ENCODE measurements around the gene SORCS2. TPM values are rescaled to one million over a fixed set of nuclear protein-coding genes. Genes with fewer than 3 reads are reported as not detected.

Gene SORCS2
- total RNA-seq, 1 experiment from 2014 or later = 0.05 TPM

DNA sequence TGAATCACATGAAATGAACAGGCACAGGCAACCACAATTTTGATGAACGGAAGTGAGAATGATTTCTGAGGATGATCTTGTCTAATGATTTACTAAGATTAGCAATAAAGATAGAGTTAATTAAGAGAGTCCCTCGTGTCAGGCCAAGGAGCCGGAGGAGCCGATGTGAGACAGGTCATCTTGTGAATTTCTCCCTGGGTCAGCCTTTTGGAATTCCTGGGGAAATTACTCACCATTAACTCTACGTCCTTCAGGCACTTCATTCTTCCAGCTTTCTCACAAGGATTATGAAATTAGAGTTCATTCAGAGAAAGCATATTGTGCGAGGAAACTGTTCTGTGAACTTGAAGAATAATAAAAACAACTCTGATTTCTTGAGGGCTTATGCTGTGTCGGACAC, 155.6 kb downstream of the SORCS2 start:
- H3K4me1 ChIP-seq (replicated peaks) = no peaks in the 10 kb centered on the region
- no peak for DNase-seq (ENCODE audit: low read depth in 1 of 2, low spot score in 2 of 2)
- H3K9me3 ChIP-seq (replicated peaks) = no peaks in the 10 kb centered on the region
- H3K36me3 ChIP-seq = no peaks in the 10 kb centered on the region
- no peaks in the 10 kb centered on the region for H3K27me3 ChIP-seq (replicated peaks)
- no peak overlapping the region for H3K4me3 ChIP-seq
- H3K27ac ChIP-seq = no peak overlapping the region

- H3K9me3 ChIP-seq (replicated peaks) = no peaks in the 10 kb centered on the region
- DNase-seq (ENCODE audit: low read depth in 1 of 2, low spot score in 2 of 2) = no peak
- no peak overlapping the region for H3K4me3 ChIP-seq
- no peak overlapping the region for H3K27ac ChIP-seq
- H3K4me1 ChIP-seq (replicated peaks) = no peaks in the 10 kb centered on the region
- H3K27me3 ChIP-seq (replicated peaks) = no peaks in the 10 kb centered on the region
- H3K36me3 ChIP-seq = no peaks in the 10 kb centered on the region
Measured at GRCh38 chr4:7348946-7349900, 156.9 kb downstream of the SORCS2 start.

DNA sequence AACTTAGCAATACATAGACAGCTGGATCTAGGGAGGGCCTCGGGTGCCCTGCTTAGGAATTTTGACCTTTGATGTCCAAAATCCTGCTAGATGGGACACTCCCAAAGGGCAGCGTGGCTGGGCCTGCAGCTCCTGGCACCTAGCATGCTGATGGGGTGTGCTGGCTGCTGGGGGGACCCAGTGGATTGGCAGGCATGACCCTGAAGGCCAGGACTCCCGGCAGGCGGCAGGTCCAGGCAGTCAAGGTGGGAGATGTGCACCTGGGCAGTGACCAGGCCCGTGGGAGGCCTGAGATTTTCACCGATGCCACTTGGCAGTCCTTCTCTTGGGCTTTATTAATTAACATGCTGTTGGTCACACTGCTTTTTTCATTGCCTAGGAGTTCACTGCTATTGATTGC, 158.1 kb downstream of the SORCS2 start:
- no peaks in the 10 kb centered on the region for H3K27me3 ChIP-seq (replicated peaks)
- H3K9me3 ChIP-seq (replicated peaks) = no peaks in the 10 kb centered on the region
- no peak for DNase-seq (ENCODE audit: low read depth in 1 of 2, low spot score in 2 of 2)
- no peaks in the 10 kb centered on the region for H3K36me3 ChIP-seq
- H3K4me1 ChIP-seq (replicated peaks) = no peaks in the 10 kb centered on the region
- no peak overlapping the region for H3K27ac ChIP-seq
- H3K4me3 ChIP-seq = no peak overlapping the region

DNA sequence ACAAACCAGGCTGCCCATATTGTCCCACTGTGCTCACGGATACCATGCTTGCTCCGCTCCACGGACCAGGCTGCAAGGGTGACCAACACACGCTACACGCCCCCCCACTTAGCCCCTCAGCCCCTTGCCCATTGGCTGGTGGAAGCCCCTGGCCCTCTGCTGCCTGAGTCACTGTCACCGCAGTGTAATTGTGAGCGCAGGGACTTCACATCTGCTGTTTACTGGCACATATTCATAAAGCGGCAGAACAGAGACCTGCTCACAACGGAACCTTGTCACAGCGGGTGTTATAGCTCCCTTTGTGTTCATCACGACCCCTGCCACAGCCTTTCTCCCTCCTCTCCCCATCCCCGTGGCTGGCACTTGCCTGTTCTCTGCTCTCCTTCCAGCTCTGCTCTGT, 158.7 kb downstream of the SORCS2 start:
- Histone ChIP-seq H3K36me3 (no peaks in the 10 kb centered on the region), H3K9me3 (replicated peaks) (no peaks in the 10 kb centered on the region), H3K4me3 (no peak overlapping the region), H3K27ac (no peak overlapping the region), H3K27me3 (replicated peaks) (no peaks in the 10 kb centered on the region), H3K4me1 (replicated peaks) (no peaks in the 10 kb centered on the region)
- no peak for DNase-seq (ENCODE audit: low read depth in 1 of 2, low spot score in 2 of 2)

- Histone ChIP-seq H3K4me1 (replicated peaks) (no peaks in the 10 kb centered on the region), H3K9me3 (replicated peaks) (no peaks in the 10 kb centered on the region), H3K27me3 (replicated peaks) (no peaks in the 10 kb centered on the region), H3K36me3 (no peaks in the 10 kb centered on the region), H3K4me3 (no peak overlapping the region), H3K27ac (no peak overlapping the region)
- no peak for DNase-seq (ENCODE audit: low read depth in 1 of 2, low spot score in 2 of 2)
Measured at GRCh38 chr4:7352486-7352885, 160.1 kb downstream of the SORCS2 start.

- no peaks in the 10 kb centered on the region for H3K9me3 ChIP-seq (replicated peaks)
- no peak overlapping the region for H3K4me3 ChIP-seq
- H3K4me1 ChIP-seq (replicated peaks) = no peaks in the 10 kb centered on the region
- H3K36me3 ChIP-seq = no peaks in the 10 kb centered on the region
- no peak overlapping the region for H3K27ac ChIP-seq
- no peaks in the 10 kb centered on the region for H3K27me3 ChIP-seq (replicated peaks)
- no peak for DNase-seq (ENCODE audit: low read depth in 1 of 2, low spot score in 2 of 2)
Measured at GRCh38 chr4:7353046-7353790, 160.9 kb downstream of the SORCS2 start.

DNA sequence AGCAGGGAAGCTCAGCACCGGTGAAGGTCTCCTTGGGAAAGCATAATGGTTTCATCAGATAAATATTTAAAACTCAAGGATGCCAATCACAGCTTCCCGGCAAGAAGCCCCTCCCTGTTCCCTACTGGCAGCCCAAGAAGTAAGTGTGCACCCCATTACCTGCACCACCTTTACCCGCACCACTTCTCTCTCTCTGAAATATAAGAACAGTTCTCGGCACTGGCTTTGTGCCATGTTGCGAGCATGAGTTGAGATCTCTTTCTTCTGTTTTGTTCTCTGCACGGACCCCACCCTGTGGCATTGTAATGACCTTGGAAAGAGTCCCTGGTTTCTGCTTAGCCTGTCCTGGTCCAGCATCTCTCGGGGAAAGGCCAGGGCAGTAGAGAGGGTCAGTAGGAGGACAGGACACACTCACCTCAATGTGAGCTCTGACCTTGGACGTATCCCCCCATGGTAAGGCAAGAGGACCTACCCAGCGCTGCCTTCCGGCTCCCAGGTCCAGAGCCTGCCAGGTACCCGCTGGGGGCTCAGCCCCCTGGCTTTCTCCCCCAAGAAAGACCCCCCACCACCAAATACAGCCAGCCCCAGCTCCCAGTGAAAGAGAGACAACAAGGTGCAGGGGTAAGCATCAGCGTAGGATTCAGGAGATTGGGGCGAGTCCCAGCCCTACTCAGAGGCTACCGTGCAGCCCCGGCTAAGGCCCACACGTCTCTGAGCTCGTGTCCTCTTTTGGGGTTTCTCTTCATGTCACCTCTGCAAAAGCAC, 161.7 kb downstream of the SORCS2 start:
- H3K9me3 ChIP-seq (replicated peaks) = no peaks in the 10 kb centered on the region

DNA sequence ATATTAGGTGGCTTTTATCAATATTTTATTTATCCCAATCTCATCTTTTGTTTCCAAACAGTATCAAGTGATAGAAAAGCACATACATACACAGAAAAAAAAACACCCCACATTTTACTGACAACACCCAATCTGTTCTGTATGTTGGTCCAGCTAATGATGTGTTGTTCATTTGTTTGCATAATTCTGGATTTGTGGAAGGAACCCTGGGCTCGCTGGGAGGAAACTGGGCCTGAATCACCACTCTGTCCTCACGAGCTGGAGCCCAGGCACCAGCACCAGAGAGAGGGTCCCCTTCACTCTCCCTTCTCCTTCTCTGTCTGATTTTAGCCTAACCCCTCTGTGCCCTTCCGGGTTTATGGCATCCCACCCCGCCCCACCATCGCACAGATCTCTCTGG, 162.6 kb downstream of the SORCS2 start:
- H3K27me3 ChIP-seq (replicated peaks) = no peaks in the 10 kb centered on the region

More for the DNA sequence above, 161.7 kb downstream of the SORCS2 start:
- Histone ChIP-seq H3K4me3 (no peak overlapping the region), H3K36me3 (no peaks in the 10 kb centered on the region), H3K27ac (no peak overlapping the region), H3K27me3 (replicated peaks) (no peaks in the 10 kb centered on the region), H3K4me1 (replicated peaks) (no peaks in the 10 kb centered on the region)
- no peak for DNase-seq (ENCODE audit: low read depth in 1 of 2, low spot score in 2 of 2)

DNA sequence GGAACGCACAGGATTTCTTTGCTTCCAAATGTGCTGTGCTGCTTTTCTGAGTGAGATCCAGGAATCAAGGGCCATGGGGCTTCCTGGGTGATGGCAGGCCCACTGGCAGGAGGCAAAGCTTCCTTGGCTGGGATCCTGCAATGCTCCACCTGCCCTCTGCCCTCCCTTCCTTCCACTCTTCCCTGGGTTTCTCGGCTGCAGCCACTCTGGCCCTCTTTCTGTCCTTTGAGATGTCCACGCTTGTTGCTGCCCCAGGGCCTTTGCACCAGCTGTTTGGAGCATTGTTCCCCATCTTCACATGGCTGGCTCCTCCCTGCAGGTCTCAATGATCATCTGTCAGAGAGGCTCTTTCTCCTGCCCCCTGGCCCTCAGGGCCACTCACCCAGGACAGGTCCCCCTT, 163.5 kb downstream of the SORCS2 start:
- Histone ChIP-seq H3K27me3 (replicated peaks) (no peaks in the 10 kb centered on the region), H3K36me3 (no peaks in the 10 kb centered on the region), H3K4me3 (no peak overlapping the region), H3K27ac (no peak overlapping the region), H3K9me3 (replicated peaks) (no peaks in the 10 kb centered on the region), H3K4me1 (replicated peaks) (no peaks in the 10 kb centered on the region)
- no peak for DNase-seq (ENCODE audit: low read depth in 1 of 2, low spot score in 2 of 2)

More for the DNA sequence above, 162.6 kb downstream of the SORCS2 start:
- no peaks in the 10 kb centered on the region for H3K4me1 ChIP-seq (replicated peaks)
- no peaks in the 10 kb centered on the region for H3K9me3 ChIP-seq (replicated peaks)
- no peak overlapping the region for H3K4me3 ChIP-seq
- no peak for DNase-seq (ENCODE audit: low read depth in 1 of 2, low spot score in 2 of 2)
- H3K36me3 ChIP-seq = no peaks in the 10 kb centered on the region
- no peak overlapping the region for H3K27ac ChIP-seq

GRCh38 chr4:7356667-7357310, 164.5 kb downstream of the SORCS2 start:
- DNase-seq (ENCODE audit: low read depth in 1 of 2, low spot score in 2 of 2) = no peak
- no peaks in the 10 kb centered on the region for H3K27me3 ChIP-seq (replicated peaks)
- H3K36me3 ChIP-seq = no peaks in the 10 kb centered on the region
- H3K4me1 ChIP-seq (replicated peaks) = no peaks in the 10 kb centered on the region
- no peaks in the 10 kb centered on the region for H3K9me3 ChIP-seq (replicated peaks)
- no peak overlapping the region for H3K27ac ChIP-seq
- no peak overlapping the region for H3K4me3 ChIP-seq

DNA sequence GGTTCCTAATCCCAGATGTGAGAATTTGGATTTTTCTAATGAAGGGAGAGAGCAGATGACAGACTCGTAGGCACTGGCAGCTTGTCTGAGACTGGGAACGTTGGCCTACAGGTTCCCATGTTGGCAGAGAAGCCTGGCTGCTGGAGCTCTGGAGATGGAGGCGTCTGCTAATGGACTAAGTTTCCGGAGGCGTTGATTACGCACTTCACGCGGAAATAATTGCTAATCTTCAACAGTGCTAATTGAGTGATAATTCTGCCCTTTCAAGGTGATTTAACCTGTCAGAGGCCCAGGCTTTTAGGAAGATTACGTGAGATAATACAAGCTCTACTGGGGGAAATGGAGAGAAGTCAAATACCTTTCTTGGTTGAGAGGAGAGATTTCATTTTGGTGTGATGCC, 165.0 kb downstream of the SORCS2 start:
- Histone ChIP-seq H3K27ac (no peak overlapping the region), H3K4me3 (no peak overlapping the region), H3K9me3 (replicated peaks) (no peaks in the 10 kb centered on the region), H3K36me3 (no peaks in the 10 kb centered on the region), H3K4me1 (replicated peaks) (no peaks in the 10 kb centered on the region), H3K27me3 (replicated peaks) (no peaks in the 10 kb centered on the region)
- DNase-seq (ENCODE audit: low read depth in 1 of 2, low spot score in 2 of 2) = no peak

DNA sequence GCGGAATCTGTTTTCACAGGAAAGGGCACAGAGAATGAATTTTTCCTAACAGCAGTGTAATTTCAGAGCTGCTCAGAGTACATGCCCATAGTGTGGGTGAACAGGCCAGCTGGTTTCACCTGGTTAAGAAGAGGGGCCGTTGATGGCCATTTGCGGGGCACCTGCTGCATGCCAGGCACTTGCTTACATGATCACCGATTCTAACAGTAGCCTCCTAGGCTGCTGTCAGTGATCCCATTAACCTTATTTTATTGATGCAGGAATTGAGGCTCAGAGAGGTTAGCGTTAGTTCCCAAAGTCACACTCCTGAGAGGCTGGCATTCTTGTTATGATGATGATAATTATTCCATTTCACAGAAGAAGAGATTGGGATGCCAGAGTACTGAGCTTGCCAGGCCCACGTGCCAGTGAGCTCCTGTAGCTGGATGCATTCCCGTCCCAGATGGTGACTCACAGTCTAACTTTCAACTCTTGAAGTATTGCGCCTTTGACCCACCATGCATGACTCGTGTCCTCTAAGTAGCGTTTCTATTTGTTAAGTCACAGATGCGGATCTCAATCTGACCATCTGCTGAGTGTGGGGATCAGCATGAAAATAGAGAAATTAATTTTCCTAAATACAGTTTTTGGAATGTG, 165.9 kb downstream of the SORCS2 start:
- no peaks in the 10 kb centered on the region for H3K4me1 ChIP-seq (replicated peaks)
- no peaks in the 10 kb centered on the region for H3K27me3 ChIP-seq (replicated peaks)
- H3K9me3 ChIP-seq (replicated peaks) = no peaks in the 10 kb centered on the region
- no peak overlapping the region for H3K4me3 ChIP-seq
- no peak for DNase-seq (ENCODE audit: low read depth in 1 of 2, low spot score in 2 of 2)
- H3K36me3 ChIP-seq = no peaks in the 10 kb centered on the region
- H3K27ac ChIP-seq = no peak overlapping the region
